ENCODE data around the gene AKR1D1. TPM values are rescaled to one million over a fixed set of nuclear protein-coding genes. Genes with fewer than 3 reads are reported as not detected.

AKR1D1 gene
- total and polyA plus RNA-seq, 2 of the 13 experiments (the other 11 are each of a cell fraction or from before 2014, with no cell fraction given) = 6.9 to 37.0 TPM

GRCh38 chr7:138049505-138050116 lies 26.6 kb upstream of the AKR1D1 start (continued):
- no peak for TF ChIP-seq ZHX2 (IDR thresholded peaks at IDR 0.05; ENCODE audit: low read depth)
- TF ChIP-seq ZHX2 (CRISPR knock-in tag; IDR thresholded peaks at IDR 0.05; ENCODE audit: borderline replicate concordance) = no peak
- no peak for TF ChIP-seq ZBTB20 (CRISPR knock-in tag; IDR thresholded peaks at IDR 0.05; ENCODE audit: borderline replicate concordance, low read depth)
- no peak for TF ChIP-seq HINFP (CRISPR knock-in tag; IDR thresholded peaks at IDR 0.05; ENCODE audit: low read depth)
- no peak for TF ChIP-seq ATF7-NPFF (CRISPR knock-in tag; IDR thresholded peaks at IDR 0.05; ENCODE audit: low read depth)
- no peak for TF ChIP-seq DRAP1 (CRISPR knock-in tag; IDR thresholded peaks at IDR 0.05)
- TF ChIP-seq DDIT3 (CRISPR knock-in tag; IDR thresholded peaks at IDR 0.05) = no peak
- TF ChIP-seq PREB (CRISPR knock-in tag; IDR thresholded peaks at IDR 0.05) = no peak
- TF ChIP-seq ZNF33A (CRISPR knock-in tag; IDR thresholded peaks at IDR 0.05; ENCODE audit: borderline replicate concordance) = no peak
- no peak for TF ChIP-seq KMT2A (CRISPR knock-in tag; IDR thresholded peaks at IDR 0.05)
- TF ChIP-seq ASH2L (IDR thresholded peaks at IDR 0.05; ENCODE audit: insufficient read length, low read depth, low read length) = peak; percentile 80
- TF ChIP-seq HCFC1 (IDR thresholded peaks at IDR 0.05; ENCODE audit: low read depth, low read length) = no peak
- TF ChIP-seq TRIM22 (IDR thresholded peaks at IDR 0.05) = no peak
- TF ChIP-seq GPN1 (CRISPR knock-in tag; IDR thresholded peaks at IDR 0.05; ENCODE audit: borderline replicate concordance) = no peak
- no peak for TF ChIP-seq ZNF703 (CRISPR knock-in tag; IDR thresholded peaks at IDR 0.05; ENCODE audit: borderline replicate concordance)
- TF ChIP-seq ZNF232 (CRISPR knock-in tag; IDR thresholded peaks at IDR 0.05; ENCODE audit: borderline replicate concordance) = no peak
- no peak for TF ChIP-seq BRF2 (CRISPR knock-in tag; IDR thresholded peaks at IDR 0.05)
- no peak for TF ChIP-seq NBN (conservative IDR thresholded peaks at IDR 0.05)

Measured in HepG2 (cell line).